Gastroesophageal sphincter (tissue), 3 donors: Measurements from ENCODE around the gene CDAN1.

ENCODE experiments used
- CTCF ChIP-seq, 4 experiments: fragments of 200-600 bp in 2 of 4; fragments of 450-650 bp in 2 of 4; sonication (generic) in 1 of 4; IDR thresholded peaks; one replicate each; pipeline ENCODE4 v1.5.1; 2017 to 2019; ENCODE audit warnings: antibody characterized with exemption in 4 of 4, mild to moderate bottlenecking in 2 of 4, moderate library complexity in 2 of 4
- EP300 ChIP-seq: sonication (generic); formaldehyde crosslinking; IDR thresholded peaks from one replicate; pipeline ENCODE4 v1.6.1; 2017; ENCODE audit warnings: antibody characterized with exemption, mild to moderate bottlenecking
- POLR2A ChIP-seq, 2 donors: fragments of 450-650 bp; IDR thresholded peaks; one replicate each; pipeline ENCODE4 v1.6.1; 2017; ENCODE audit warnings: antibody characterized with exemption in 2 of 2, mild to moderate bottlenecking in 2 of 2, moderate library complexity in 1 of 2
- POLR2AphosphoS5 ChIP-seq: sonication (generic); formaldehyde crosslinking; IDR thresholded peaks from one replicate; pipeline ENCODE4 v1.6.1; 2017; ENCODE audit warnings: antibody characterized with exemption

GRCh38 chr15:42732095-42732827 is 4.7 kb downstream of the CDAN1 start:
- TF ChIP-seq CTCF (IDR thresholded peaks at IDR 0.05) (no peak), POLR2AphosphoS5 (no peak), EP300 (no peak), POLR2A (IDR thresholded peaks at IDR 0.05) (no peak)
